Activated naive CD4-positive, alpha-beta T cell treated with anti-CD3 and anti-CD28 coated beads, Interleukin-2, amount 10 ng/mL, durations not matched to agents 7 days and 5 days (primary cell): ENCODE results near the gene MGST3.

Source experiments
- CTCF ChIA-PET: fragments of 350-600 bp; sonication (Branson Sonifier 250); formaldehyde crosslinking; loops from one replicate; lab custom pipeline; 2021; ENCODE audit warnings: antibody characterized with exemption; lab: Charles Lee
- DNase-seq: peaks from one replicate; pipeline ENCODE4 v3.0.0-alpha.2; 2020
- H3K27ac Mint-ChIP-seq: one replicate; pipeline ENCODE4 v1.8.0; 2021; ENCODE audit warnings: mild to moderate bottlenecking, moderate library complexity, mixed read lengths
- H3K27me3 Mint-ChIP-seq: one replicate; pipeline ENCODE4 v1.8.0; 2021; ENCODE audit warnings: mild to moderate bottlenecking, mixed read lengths
- H3K36me3 Mint-ChIP-seq: one replicate; pipeline ENCODE4 v1.8.0; 2021; ENCODE audit warnings: mixed read lengths
- H3K4me1 Mint-ChIP-seq: one replicate; pipeline ENCODE4 v1.8.0; 2021; ENCODE audit warnings: mixed read lengths
- H3K4me3 Mint-ChIP-seq: one replicate; pipeline ENCODE4 v1.8.0; 2021; ENCODE audit warnings: mild to moderate bottlenecking, moderate library complexity, mixed read lengths
- H3K9me3 Mint-ChIP-seq: one replicate; pipeline ENCODE4 v1.8.0; 2021; ENCODE audit warnings: mixed read lengths

The MGST3 gene

GRCh38 chr1:165612062-165612461, 19.0 kb upstream of the MGST3 start:
- Mint-ChIP-seq H3K36me3 (no peaks in the 10 kb centered on the region), H3K4me3 (no peak overlapping the region), H3K9me3 (peaks cover 4% of the 10 kb centered on the region), H3K27me3 (peaks cover 41% of the 10 kb centered on the region), H3K27ac (no peak overlapping the region), H3K4me1 (no peaks in the 10 kb centered on the region)
- DNase-seq, result no peak
- CTCF ChIA-PET, result no interaction called here

GRCh38 chr1:165616054-165616612, 14.9 kb upstream of the MGST3 start:
- CTCF ChIA-PET, result interaction anchor here (0.7 to 0.9 kb wide), 2 partner anchors 13 to 16 kb away, joined by 3 read pairs; no protein-coding TSS in a partner anchor
- Mint-ChIP-seq H3K36me3 (no peaks in the 10 kb centered on the region), H3K9me3 (peaks cover 4% of the 10 kb centered on the region), H3K27ac (no peak overlapping the region), H3K4me3 (no peak overlapping the region), H3K4me1 (no peaks in the 10 kb centered on the region), H3K27me3 (peaks cover 47% of the 10 kb centered on the region)
- DNase-seq, result no peak

GRCh38 chr1:165616987-165617546, 14.0 kb upstream of the MGST3 start:
- Mint-ChIP-seq H3K27me3 (peaks cover 38% of the 10 kb centered on the region), H3K4me3 (no peak overlapping the region), H3K27ac (no peak overlapping the region), H3K9me3 (peaks cover 4% of the 10 kb centered on the region), H3K36me3 (no peaks in the 10 kb centered on the region), H3K4me1 (no peaks in the 10 kb centered on the region)
- DNase-seq, result no peak
- CTCF ChIA-PET, result no interaction called here

- Mint-ChIP-seq H3K9me3 (no peaks in the 10 kb centered on the region), H3K4me3 (no peak overlapping the region)
These were observed 11.3 kb upstream of the MGST3 start for GRCh38 chr1:165619647-165620151.

GRCh38 chr1:165623624-165624023, 7.4 kb upstream of the MGST3 start:
- DNase-seq, result no peak
- Mint-ChIP-seq H3K36me3 (no peaks in the 10 kb centered on the region), H3K27me3 (peaks cover 22% of the 10 kb centered on the region), H3K4me3 (no peak overlapping the region), H3K4me1 (no peaks in the 10 kb centered on the region), H3K9me3 (no peaks in the 10 kb centered on the region), H3K27ac (no peak overlapping the region)
- CTCF ChIA-PET, result interaction anchor here (0.7 kb wide), 1 partner anchor 29 kb away, joined by 3 read pairs; no protein-coding TSS in a partner anchor

More at GRCh38 chr1:165619647-165620151, 11.3 kb upstream of the MGST3 start:
- no peaks in the 10 kb centered on the region for H3K36me3 Mint-ChIP-seq
- peaks cover 34% of the 10 kb centered on the region for H3K27me3 Mint-ChIP-seq
- CTCF ChIA-PET, result interaction anchor here (0.6 to 1.0 kb wide), 2 partner anchors 18 to 61 kb away, joined by 3 read pairs; no protein-coding TSS in a partner anchor
- no peak overlapping the region for H3K27ac Mint-ChIP-seq
- DNase-seq, result no peak
- no peaks in the 10 kb centered on the region for H3K4me1 Mint-ChIP-seq

GRCh38 chr1:165624441-165624840, 6.6 kb upstream of the MGST3 start:
- peaks cover 22% of the 10 kb centered on the region for H3K27me3 Mint-ChIP-seq
- H3K9me3 Mint-ChIP-seq, result no peaks in the 10 kb centered on the region
- H3K27ac Mint-ChIP-seq, result no peak overlapping the region
- no peak overlapping the region for H3K4me3 Mint-ChIP-seq
- H3K4me1 Mint-ChIP-seq, result peaks cover 5% of the 10 kb centered on the region
- no peaks in the 10 kb centered on the region for H3K36me3 Mint-ChIP-seq
- DNase-seq, result no peak
- CTCF ChIA-PET, result no interaction called here

- no peak for DNase-seq
- H3K9me3 Mint-ChIP-seq, result no peaks in the 10 kb centered on the region
- CTCF ChIA-PET, result no interaction called here
- no peaks in the 10 kb centered on the region for H3K36me3 Mint-ChIP-seq
- H3K4me3 Mint-ChIP-seq, result no peak overlapping the region
- peaks cover 15% of the 10 kb centered on the region for H3K27me3 Mint-ChIP-seq
- peaks cover 14% of the 10 kb centered on the region for H3K4me1 Mint-ChIP-seq
- H3K27ac Mint-ChIP-seq, result no peak overlapping the region
These were observed 2.7 kb upstream of the MGST3 start for GRCh38 chr1:165628147-165628822.

GRCh38 chr1:165629151-165629550, 1.9 kb upstream of the MGST3 start:
- Mint-ChIP-seq H3K36me3 (no peaks in the 10 kb centered on the region), H3K4me1 (peaks cover 14% of the 10 kb centered on the region), H3K9me3 (no peaks in the 10 kb centered on the region), H3K27ac (no peak overlapping the region), H3K4me3 (no peak overlapping the region), H3K27me3 (peaks cover 20% of the 10 kb centered on the region)
- CTCF ChIA-PET, result no interaction called here
- DNase-seq, result no peak

- CTCF ChIA-PET, result interaction anchor here (0.6 kb wide), 2 partner anchors 139 to 213 kb away, joined by 3 read pairs; no protein-coding TSS in a partner anchor
- peaks cover 16% of the 10 kb centered on the region for H3K27me3 Mint-ChIP-seq
- H3K36me3 Mint-ChIP-seq, result no peaks in the 10 kb centered on the region
- no peaks in the 10 kb centered on the region for H3K9me3 Mint-ChIP-seq
- H3K4me1 Mint-ChIP-seq, result peaks cover 14% of the 10 kb centered on the region
- H3K4me3 Mint-ChIP-seq, result no peak overlapping the region
- H3K27ac Mint-ChIP-seq, result peak overlapping the region; percentile 71
- DNase-seq, result no peak
These were observed 996 bp upstream of the MGST3 start for GRCh38 chr1:165629848-165630628.

- Mint-ChIP-seq H3K27me3 (peaks cover 13% of the 10 kb centered on the region), H3K4me3 (no peak overlapping the region), H3K4me1 (peaks cover 14% of the 10 kb centered on the region), H3K27ac (no peak overlapping the region), H3K9me3 (no peaks in the 10 kb centered on the region), H3K36me3 (no peaks in the 10 kb centered on the region)
- peak; percentile 53 for DNase-seq
- CTCF ChIA-PET, result interaction anchor here (0.8 to 1.6 kb wide), 3 partner anchors 10 to 214 kb away, joined by 3 read pairs; no protein-coding TSS in a partner anchor
These were observed 513 bp downstream of the MGST3 start for GRCh38 chr1:165631342-165632151.

- CTCF ChIA-PET, result interaction anchor here (0.8 to 1.6 kb wide), 2 partner anchors 10 to 213 kb away, joined by 3 read pairs; no protein-coding TSS in a partner anchor
- H3K9me3 Mint-ChIP-seq, result no peaks in the 10 kb centered on the region
- no peaks in the 10 kb centered on the region for H3K36me3 Mint-ChIP-seq
- peaks cover 14% of the 10 kb centered on the region for H3K4me1 Mint-ChIP-seq
- H3K27me3 Mint-ChIP-seq, result peaks cover 9% of the 10 kb centered on the region
- DNase-seq, result no peak
- no peak overlapping the region for H3K4me3 Mint-ChIP-seq
- H3K27ac Mint-ChIP-seq, result no peak overlapping the region
These were observed 1.1 kb downstream of the MGST3 start for GRCh38 chr1:165632152-165632469.

- Mint-ChIP-seq H3K27me3 (peaks cover 8% of the 10 kb centered on the region), H3K36me3 (no peaks in the 10 kb centered on the region), H3K4me3 (no peak overlapping the region), H3K27ac (no peak overlapping the region), H3K9me3 (no peaks in the 10 kb centered on the region), H3K4me1 (peaks cover 14% of the 10 kb centered on the region)
- CTCF ChIA-PET, result interaction anchor here (0.8 to 1.6 kb wide), 2 partner anchors 10 to 213 kb away, joined by 3 read pairs; no protein-coding TSS in a partner anchor
- no peak for DNase-seq
These were observed 1.5 kb downstream of the MGST3 start for GRCh38 chr1:165632491-165632890.

GRCh38 chr1:165633614-165634013, 2.6 kb downstream of the MGST3 start:
- Mint-ChIP-seq H3K27ac (no peak overlapping the region), H3K4me3 (no peak overlapping the region), H3K36me3 (no peaks in the 10 kb centered on the region), H3K27me3 (peaks cover 8% of the 10 kb centered on the region), H3K9me3 (no peaks in the 10 kb centered on the region), H3K4me1 (peaks cover 14% of the 10 kb centered on the region)
- CTCF ChIA-PET, result no interaction called here
- no peak for DNase-seq
